GM03348 (cell line): ENCODE results near the gene INTS3.
A peak's percentile ranks its signal among the peaks of the same experiment; 100 is the strongest.
"Not testable (repeated sequence)": the region's sequence is repeated elsewhere in the genome, so short reads cannot be mapped to it uniquely, and the experiment has no call there.

ENCODE experiments used
- DNase-seq: peaks from one replicate; pipeline ENCODE4 v3.0.0; 2012; ENCODE audit warnings: low spot score

INTS3 gene

GRCh38 chr1:153763365-153764225, 35.7 kb downstream of the INTS3 start:
- no peak for DNase-seq

- no peak for DNase-seq
These were observed 36.5 kb downstream of the INTS3 start for GRCh38 chr1:153764310-153764709.

- not testable (repeated sequence) for DNase-seq
These were observed 38.8 kb downstream of the INTS3 start for GRCh38 chr1:153766663-153767062.

- DNase-seq = no peak
These were observed 39.7 kb downstream of the INTS3 start for GRCh38 chr1:153767519-153767918.

GRCh38 chr1:153768316-153769181, 40.7 kb downstream of the INTS3 start:
- no peak for DNase-seq

GRCh38 chr1:153769221-153769620, 41.4 kb downstream of the INTS3 start:
- no peak for DNase-seq

- DNase-seq = no peak
These were observed 42.9 kb downstream of the INTS3 start for GRCh38 chr1:153770797-153771196.

- DNase-seq = no peak
These were observed 43.4 kb downstream of the INTS3 start for GRCh38 chr1:153771261-153771660.

GRCh38 chr1:153771841-153772593, 44.2 kb downstream of the INTS3 start:
- DNase-seq = no peak

GRCh38 chr1:153773096-153773921, 45.5 kb downstream of the INTS3 start:
- DNase-seq = no peak

- DNase-seq = no peak
These were observed 46.3 kb downstream of the INTS3 start for GRCh38 chr1:153774026-153774595.

- peak; percentile 88 for DNase-seq
These were observed 47.1 kb downstream of the INTS3 start, which contains the start of gene SLC27A3 for GRCh38 chr1:153774780-153775457. SLC27A3 (plus strand) TSS chr1:153775407; CDS start chr1:153775498, 91 bp downstream.

- DNase-seq = peak; percentile 50
These were observed 47.8 kb downstream of the INTS3 start for GRCh38 chr1:153775458-153776327.

GRCh38 chr1:153776352-153776751, 48.5 kb downstream of the INTS3 start:
- no peak for DNase-seq

GRCh38 chr1:153776845-153777370, 49.1 kb downstream of the INTS3 start:
- DNase-seq = no peak

GRCh38 chr1:153777648-153778047, 49.8 kb downstream of the INTS3 start:
- no peak for DNase-seq

GRCh38 chr1:153778051-153778823, 50.4 kb downstream of the INTS3 start:
- DNase-seq = no peak

- no peak for DNase-seq
These were observed 51.1 kb downstream of the INTS3 start for GRCh38 chr1:153778824-153779519.
